ENCODE data around the gene PANX3. TPM values are rescaled to one million over a fixed set of nuclear protein-coding genes. Genes with fewer than 3 reads are reported as not detected.

PANX3 gene
- total and polyA plus RNA-seq, 4 donors, result not detected

- DNase-seq (no peak), ATAC-seq (ENCODE audit: low FRiP score) (no peak)
- Histone ChIP-seq H3K4me3 (ENCODE audit: low read length in 2 of 2) (no peak overlapping the region), H3K27me3 (ENCODE audit: control insufficient read depth in 1 of 2, insufficient read depth in 2 of 2, low read length in 1 of 2) (no peaks in the 10 kb centered on the region), H3K9me3 (ENCODE audit: control insufficient read depth, low read length) (no peaks in the 10 kb centered on the region), H3K36me3 (ENCODE audit: control insufficient read depth in 1 of 2, insufficient read depth in 2 of 2, low read length in 1 of 2) (peaks cover 3 to 9% of the 10 kb centered on the region in 2 donors), H3K4me1 (ENCODE audit: control insufficient read depth in 1 of 2, insufficient read depth in 2 of 2, low read length in 2 of 2) (no peaks in the 10 kb centered on the region), H3K27ac (ENCODE audit: low read depth in 1 of 2, low read length in 2 of 2) (no peak overlapping the region)
- intact Hi-C loops (cut with DNase I), result no loop called here
- WGBS, 2 donors, result 76 to 79% methylated on average over 3 of the region's 3 CpGs
These were observed 14.4 kb downstream of the PANX3 start for GRCh38 chr11:124625504-124626168.

GRCh38 chr11:124627546-124627945 lies 16.3 kb downstream of the PANX3 start:
- DNase-seq (no peak), ATAC-seq (ENCODE audit: low FRiP score) (no peak)
- Histone ChIP-seq H3K36me3 (ENCODE audit: control insufficient read depth in 1 of 2, insufficient read depth in 2 of 2, low read length in 1 of 2) (peaks cover 6 to 13% of the 10 kb centered on the region in 2 donors), H3K4me3 (ENCODE audit: low read length in 2 of 2) (no peak overlapping the region), H3K27me3 (ENCODE audit: control insufficient read depth in 1 of 2, insufficient read depth in 2 of 2, low read length in 1 of 2) (no peaks in the 10 kb centered on the region), H3K4me1 (ENCODE audit: control insufficient read depth in 1 of 2, insufficient read depth in 2 of 2, low read length in 2 of 2) (no peaks in the 10 kb centered on the region), H3K9me3 (ENCODE audit: control insufficient read depth, low read length) (no peaks in the 10 kb centered on the region), H3K27ac (ENCODE audit: low read depth in 1 of 2, low read length in 2 of 2) (no peak overlapping the region)
- 90 to 91% methylated on average over 5 of the region's 5 CpGs for WGBS, 2 donors
- intact Hi-C loops (cut with DNase I), result no loop called here

DNA sequence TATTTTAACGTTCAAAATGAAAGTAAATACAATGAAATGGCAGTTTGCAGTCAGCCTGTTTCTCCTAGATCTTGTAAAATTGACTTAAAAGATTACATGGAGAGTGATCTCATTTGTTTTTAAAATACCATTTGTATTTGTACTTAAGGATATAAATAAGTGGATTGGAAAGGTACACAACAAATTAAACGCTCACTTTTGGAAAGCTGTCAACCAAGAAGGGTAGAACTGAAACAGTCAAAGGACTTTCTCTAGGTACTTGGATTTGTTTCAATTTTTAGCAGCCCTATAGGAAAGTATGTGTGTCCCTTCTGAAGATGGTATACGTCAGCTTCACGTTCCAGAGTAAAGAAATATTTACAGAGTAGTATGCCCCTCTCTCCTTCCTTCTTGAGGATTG lies 18.7 kb downstream of the PANX3 start:
- intact Hi-C loops (cut with DNase I), result no loop called here
- Histone ChIP-seq H3K9me3 (ENCODE audit: control insufficient read depth, low read length) (no peaks in the 10 kb centered on the region), H3K4me1 (ENCODE audit: control insufficient read depth in 1 of 2, insufficient read depth in 2 of 2, low read length in 2 of 2) (peaks cover 0 to 2% of the 10 kb centered on the region in 2 donors), H3K36me3 (ENCODE audit: control insufficient read depth in 1 of 2, insufficient read depth in 2 of 2, low read length in 1 of 2) (peaks cover 9 to 15% of the 10 kb centered on the region in 2 donors), H3K4me3 (ENCODE audit: low read length in 2 of 2) (no peak overlapping the region), H3K27ac (ENCODE audit: low read depth in 1 of 2, low read length in 2 of 2) (no peak overlapping the region), H3K27me3 (ENCODE audit: control insufficient read depth in 1 of 2, insufficient read depth in 2 of 2, low read length in 1 of 2) (no peaks in the 10 kb centered on the region)
- no peak for DNase-seq
- WGBS, 2 donors, result 56 to 63% methylated on average over 4 of the region's 4 CpGs
- ATAC-seq (ENCODE audit: low FRiP score), result no peak

DNA sequence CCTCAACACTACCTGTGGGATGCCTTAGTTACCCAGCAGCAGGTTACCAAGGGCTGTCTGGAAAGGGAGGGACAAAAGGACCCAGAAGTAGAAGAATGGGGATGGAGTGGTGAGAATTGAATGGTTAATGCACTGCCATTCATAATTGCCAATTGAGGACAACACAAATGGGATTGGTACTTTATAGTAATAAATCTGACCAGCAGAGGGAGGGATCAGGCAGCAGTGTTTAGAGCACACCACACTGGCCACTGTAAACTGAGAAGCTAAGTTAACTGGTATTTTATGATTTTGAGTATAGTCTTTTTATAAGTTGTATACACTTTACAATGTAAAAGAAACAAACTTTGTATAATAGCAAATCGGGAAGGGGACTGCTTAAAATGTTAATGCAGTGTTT lies 22.1 kb downstream of the PANX3 start:
- no peak overlapping the region for H3K4me3 ChIP-seq (ENCODE audit: low read length in 2 of 2)
- WGBS, 2 donors, result 16 to 21% methylated on average over 1 of the region's 1 CpG
- ATAC-seq (ENCODE audit: low FRiP score) (no peak), DNase-seq (no peak)
- H3K4me1 ChIP-seq (ENCODE audit: control insufficient read depth in 1 of 2, insufficient read depth in 2 of 2, low read length in 2 of 2), result peaks cover 0 to 4% of the 10 kb centered on the region in 2 donors
- H3K27me3 ChIP-seq (ENCODE audit: control insufficient read depth in 1 of 2, insufficient read depth in 2 of 2, low read length in 1 of 2), result no peaks in the 10 kb centered on the region
- no peak overlapping the region for H3K27ac ChIP-seq (ENCODE audit: low read depth in 1 of 2, low read length in 2 of 2)
- intact Hi-C loops (cut with DNase I), result no loop called here
- peaks cover 8% of the 10 kb centered on the region in 2 donors for H3K36me3 ChIP-seq (ENCODE audit: control insufficient read depth in 1 of 2, insufficient read depth in 2 of 2, low read length in 1 of 2)
- H3K9me3 ChIP-seq (ENCODE audit: control insufficient read depth, low read length), result no peaks in the 10 kb centered on the region

DNA sequence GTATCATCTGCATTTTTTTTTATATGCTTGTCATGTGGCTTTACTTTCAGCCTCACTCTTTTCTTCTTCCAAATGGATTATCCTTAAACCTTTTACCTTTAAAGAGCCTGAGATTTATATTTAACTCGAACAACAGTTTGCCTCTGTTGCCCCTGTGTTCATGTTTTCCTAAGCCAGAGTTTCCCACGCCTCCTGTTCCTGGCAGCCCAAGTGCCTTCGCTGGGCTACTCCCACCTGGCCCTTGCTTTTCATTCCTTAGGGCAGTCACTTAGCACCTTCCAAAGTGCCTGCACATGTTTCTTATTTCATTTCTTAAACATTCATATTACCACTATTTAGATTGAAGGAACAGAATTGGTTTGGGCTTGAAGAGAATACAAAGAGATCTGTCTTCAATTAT lies 24.7 kb downstream of the PANX3 start:
- WGBS, 2 donors, result 7 to 10% methylated on average over 3 of the region's 3 CpGs
- no peaks in the 10 kb centered on the region for H3K27me3 ChIP-seq (ENCODE audit: control insufficient read depth in 1 of 2, insufficient read depth in 2 of 2, low read length in 1 of 2)
- H3K36me3 ChIP-seq (ENCODE audit: control insufficient read depth in 1 of 2, insufficient read depth in 2 of 2, low read length in 1 of 2), result peaks cover 4 to 10% of the 10 kb centered on the region in 2 donors
- H3K4me1 ChIP-seq (ENCODE audit: control insufficient read depth in 1 of 2, insufficient read depth in 2 of 2, low read length in 2 of 2), result peaks cover 0 to 4% of the 10 kb centered on the region in 2 donors
- H3K27ac ChIP-seq (ENCODE audit: low read depth in 1 of 2, low read length in 2 of 2), result no peak overlapping the region
- ATAC-seq (ENCODE audit: low FRiP score) (no peak), DNase-seq (no peak)
- no peaks in the 10 kb centered on the region for H3K9me3 ChIP-seq (ENCODE audit: control insufficient read depth, low read length)
- intact Hi-C loops (cut with DNase I), result no loop called here
- no peak overlapping the region for H3K4me3 ChIP-seq (ENCODE audit: low read length in 2 of 2)

GRCh38 chr11:124638500-124638899 lies 27.3 kb downstream of the PANX3 start:
- H3K9me3 ChIP-seq (ENCODE audit: control insufficient read depth, low read length), result no peaks in the 10 kb centered on the region
- WGBS, 2 donors, result 79 to 81% methylated on average over 3 of the region's 3 CpGs
- peaks cover 0 to 5% of the 10 kb centered on the region in 2 donors for H3K36me3 ChIP-seq (ENCODE audit: control insufficient read depth in 1 of 2, insufficient read depth in 2 of 2, low read length in 1 of 2)
- H3K4me3 ChIP-seq (ENCODE audit: low read length in 2 of 2), result no peak overlapping the region
- peaks cover 0 to 4% of the 10 kb centered on the region in 2 donors for H3K4me1 ChIP-seq (ENCODE audit: control insufficient read depth in 1 of 2, insufficient read depth in 2 of 2, low read length in 2 of 2)
- H3K27ac ChIP-seq (ENCODE audit: low read depth in 1 of 2, low read length in 2 of 2), result no peak overlapping the region
- H3K27me3 ChIP-seq (ENCODE audit: control insufficient read depth in 1 of 2, insufficient read depth in 2 of 2, low read length in 1 of 2), result no peaks in the 10 kb centered on the region
- intact Hi-C loops (cut with DNase I), result no loop called here
- no peak for ATAC-seq (ENCODE audit: low FRiP score)
- DNase-seq, result no peak

GRCh38 chr11:124639186-124639585 lies 28.0 kb downstream of the PANX3 start:
- Histone ChIP-seq H3K27me3 (ENCODE audit: control insufficient read depth in 1 of 2, insufficient read depth in 2 of 2, low read length in 1 of 2) (no peaks in the 10 kb centered on the region), H3K36me3 (ENCODE audit: control insufficient read depth in 1 of 2, insufficient read depth in 2 of 2, low read length in 1 of 2) (peaks cover 0 to 5% of the 10 kb centered on the region in 2 donors), H3K9me3 (ENCODE audit: control insufficient read depth, low read length) (no peaks in the 10 kb centered on the region), H3K27ac (ENCODE audit: low read depth in 1 of 2, low read length in 2 of 2) (no peak overlapping the region), H3K4me1 (ENCODE audit: control insufficient read depth in 1 of 2, insufficient read depth in 2 of 2, low read length in 2 of 2) (peaks cover 0 to 4% of the 10 kb centered on the region in 2 donors), H3K4me3 (ENCODE audit: low read length in 2 of 2) (no peak overlapping the region)
- 75 to 76% methylated on average over 1 of the region's 1 CpG for WGBS, 2 donors
- ATAC-seq (ENCODE audit: low FRiP score) (no peak), DNase-seq (no peak)
- intact Hi-C loops (cut with DNase I), result no loop called here

GRCh38 chr11:124640666-124641065 lies 29.4 kb downstream of the PANX3 start:
- Histone ChIP-seq H3K4me3 (ENCODE audit: low read length in 2 of 2) (no peak overlapping the region), H3K27me3 (ENCODE audit: control insufficient read depth in 1 of 2, insufficient read depth in 2 of 2, low read length in 1 of 2) (no peaks in the 10 kb centered on the region), H3K27ac (ENCODE audit: low read depth in 1 of 2, low read length in 2 of 2) (no peak overlapping the region), H3K9me3 (ENCODE audit: control insufficient read depth, low read length) (no peaks in the 10 kb centered on the region), H3K36me3 (ENCODE audit: control insufficient read depth in 1 of 2, insufficient read depth in 2 of 2, low read length in 1 of 2) (peaks cover 0 to 5% of the 10 kb centered on the region in 2 donors), H3K4me1 (ENCODE audit: control insufficient read depth in 1 of 2, insufficient read depth in 2 of 2, low read length in 2 of 2) (peaks cover 0 to 1% of the 10 kb centered on the region in 2 donors)
- intact Hi-C loops (cut with DNase I), result loop anchor here in 1 of 2 donors (10.0 kb wide), 1 partner anchor 154 kb away; no protein-coding TSS in a partner anchor
- ATAC-seq (ENCODE audit: low FRiP score), result no peak
- WGBS, 2 donors, result 86 to 87% methylated on average over 5 of the region's 5 CpGs
- DNase-seq, result no peak

GRCh38 chr11:124642628-124643027 lies 31.4 kb downstream of the PANX3 start:
- 92 to 94% methylated on average over 3 of the region's 3 CpGs for WGBS, 2 donors
- H3K27me3 ChIP-seq (ENCODE audit: control insufficient read depth in 1 of 2, insufficient read depth in 2 of 2, low read length in 1 of 2), result no peaks in the 10 kb centered on the region
- intact Hi-C loops (cut with DNase I), result loop anchor here in 1 of 2 donors (10.0 kb wide), 1 partner anchor 152 kb away; no protein-coding TSS in a partner anchor
- no peaks in the 10 kb centered on the region for H3K9me3 ChIP-seq (ENCODE audit: control insufficient read depth, low read length)
- no peak overlapping the region for H3K27ac ChIP-seq (ENCODE audit: low read depth in 1 of 2, low read length in 2 of 2)
- no peak overlapping the region for H3K4me3 ChIP-seq (ENCODE audit: low read length in 2 of 2)
- H3K4me1 ChIP-seq (ENCODE audit: control insufficient read depth in 1 of 2, insufficient read depth in 2 of 2, low read length in 2 of 2), result peaks cover 0 to 1% of the 10 kb centered on the region in 2 donors
- ATAC-seq (ENCODE audit: low FRiP score), result no peak
- no peak for DNase-seq
- H3K36me3 ChIP-seq (ENCODE audit: control insufficient read depth in 1 of 2, insufficient read depth in 2 of 2, low read length in 1 of 2), result peaks cover 0 to 2% of the 10 kb centered on the region in 2 donors
